OCI-M2 (cell line): ENCODE results near the gene RPGRIP1.
"Not testable (repeated sequence)": the region's sequence is repeated elsewhere in the genome, so short reads cannot be mapped to it uniquely, and the experiment has no call there.

Experiments used
- DNase-seq: peaks from one replicate; lab custom pipeline; 2025; ENCODE audit not compliant: unreplicated experiment; lab: John Stamatoyannopoulos, UW

RPGRIP1 gene

GRCh38 chr14:21258005-21258888, 21.6 kb upstream of the RPGRIP1 start:
- DNase-seq = no peak

DNA sequence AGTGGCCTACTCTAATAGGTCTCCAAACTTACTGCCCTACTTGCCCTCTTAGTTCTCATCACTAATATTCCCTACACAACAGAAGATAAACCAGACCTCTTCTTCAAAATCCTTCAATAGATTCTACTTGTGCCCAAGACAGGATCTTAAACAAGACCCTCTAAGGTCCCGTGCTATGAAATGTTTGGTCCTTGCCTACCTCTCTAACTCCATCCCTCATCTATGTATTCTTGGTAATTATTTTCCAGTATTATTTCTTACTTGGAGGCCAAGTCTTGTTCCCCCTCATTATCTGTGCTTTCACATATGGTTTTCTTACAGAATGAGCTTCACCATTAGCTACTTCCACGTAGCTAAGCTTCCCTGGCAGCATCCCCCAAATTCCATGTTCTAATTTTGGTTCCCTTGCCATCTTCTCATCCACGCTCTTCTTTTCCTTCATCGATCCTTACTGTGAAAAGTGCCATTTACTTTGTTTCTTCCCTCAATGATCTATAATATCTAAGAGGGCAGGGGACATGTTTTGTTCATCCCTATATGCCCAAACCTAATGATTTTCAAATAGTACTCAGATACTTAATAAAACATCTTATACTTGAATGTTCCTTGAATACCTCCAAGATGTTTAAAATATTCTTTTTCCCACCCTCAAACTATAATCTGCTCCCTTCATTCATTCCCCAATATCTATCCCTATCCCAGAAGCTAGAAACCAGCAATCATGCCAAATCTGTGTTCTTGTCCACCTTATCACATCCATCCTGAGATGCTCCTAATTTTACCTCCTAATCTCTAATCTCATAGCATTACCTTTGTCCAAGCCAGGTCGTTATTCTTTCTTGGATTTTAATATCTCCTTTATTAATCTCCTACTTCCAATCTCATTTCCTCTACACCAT, 20.7 kb upstream of the RPGRIP1 start:
- no peak for DNase-seq

- no peak for DNase-seq
Measured at GRCh38 chr14:21261824-21262223, 18.1 kb upstream of the RPGRIP1 start.

DNA sequence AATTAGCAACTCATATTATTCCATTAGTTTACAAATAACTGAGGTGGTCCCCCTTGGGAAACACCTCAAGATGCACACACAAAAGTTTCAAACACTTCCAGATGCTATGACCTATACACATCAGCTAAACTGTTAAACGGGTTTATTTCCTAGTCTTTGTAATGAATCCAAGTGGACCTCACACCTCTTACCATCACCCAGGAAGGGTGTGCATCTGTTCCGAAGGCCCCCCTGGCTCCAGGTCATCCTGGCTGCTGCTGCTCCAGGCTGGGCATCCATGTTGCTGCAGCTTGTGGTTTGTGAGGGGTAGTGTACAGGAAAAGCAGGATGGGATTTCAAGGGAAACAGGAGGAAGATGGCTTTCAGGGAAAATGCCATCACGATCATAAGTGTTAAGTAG, 17.5 kb upstream of the RPGRIP1 start:
- DNase-seq = no peak

DNA sequence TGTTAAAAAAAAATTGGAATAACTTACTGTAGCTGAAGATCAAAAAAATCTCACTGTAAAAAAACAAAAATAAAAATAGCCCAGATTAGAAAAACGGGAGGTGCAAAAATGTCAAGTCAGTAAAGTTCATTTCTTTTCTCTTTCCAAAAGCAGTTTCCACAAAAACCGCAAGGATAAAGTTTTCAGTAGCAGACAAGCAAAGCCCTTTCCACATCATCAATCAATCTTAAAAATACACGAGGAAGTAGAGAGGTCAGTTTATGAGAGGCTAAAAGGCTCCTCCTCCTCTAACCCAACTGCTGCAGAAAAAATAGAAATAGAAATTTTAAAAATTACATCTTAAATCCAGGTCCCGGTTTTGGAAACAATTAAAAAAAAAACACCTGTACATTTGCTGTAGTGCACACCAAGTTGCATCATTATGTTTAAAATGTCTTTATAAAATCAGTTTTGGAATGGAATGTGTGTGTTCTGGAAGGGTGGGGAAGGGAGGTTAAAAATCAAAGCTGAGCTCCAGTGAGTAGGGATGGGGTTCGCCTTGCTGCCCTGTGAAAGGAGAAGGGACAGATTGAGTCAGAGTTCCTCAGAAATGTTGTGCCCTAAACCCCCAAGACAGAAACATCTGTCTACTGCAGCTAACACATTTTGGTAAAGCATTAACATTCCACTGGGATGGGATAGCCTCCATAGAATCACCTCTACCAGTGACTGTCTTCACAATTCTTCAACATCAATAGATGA, 16.4 kb upstream of the RPGRIP1 start:
- no peak for DNase-seq

- DNase-seq = no peak
Measured at GRCh38 chr14:21264025-21264801, 15.7 kb upstream of the RPGRIP1 start.

DNA sequence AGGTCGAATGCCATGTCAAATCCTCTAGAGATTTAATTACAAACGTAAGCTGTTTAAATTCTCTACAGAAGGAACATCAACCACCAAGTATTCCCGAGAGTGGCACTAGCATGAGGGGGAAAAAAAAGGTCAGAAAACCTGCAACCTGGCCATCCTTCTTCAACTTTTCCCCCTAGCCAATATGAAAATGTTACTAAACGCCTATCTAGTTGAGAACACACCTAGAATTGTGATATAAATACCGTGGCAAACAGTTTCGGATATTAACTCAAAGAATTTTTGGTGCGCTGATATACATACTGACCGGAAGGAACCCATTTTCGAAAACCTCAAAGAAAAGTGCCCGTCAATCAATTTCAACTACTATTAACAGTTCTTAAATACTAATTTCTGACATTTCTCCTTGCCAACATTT, 12.4 kb upstream of the RPGRIP1 start:
- DNase-seq = no peak

- no peak for DNase-seq
Measured at GRCh38 chr14:21267886-21268616, 11.8 kb upstream of the RPGRIP1 start.

GRCh38 chr14:21268617-21269251, 11.1 kb upstream of the RPGRIP1 start:
- DNase-seq = no peak

- DNase-seq = peak; percentile 99
Measured at GRCh38 chr14:21269252-21270046, 10.4 kb upstream of the RPGRIP1 start, which contains the start of gene HNRNPC. TSS of gene HNRNPC (minus strand) at chr14:21269442. CDS start at chr14:21234193, 35,249 bp downstream.

DNA sequence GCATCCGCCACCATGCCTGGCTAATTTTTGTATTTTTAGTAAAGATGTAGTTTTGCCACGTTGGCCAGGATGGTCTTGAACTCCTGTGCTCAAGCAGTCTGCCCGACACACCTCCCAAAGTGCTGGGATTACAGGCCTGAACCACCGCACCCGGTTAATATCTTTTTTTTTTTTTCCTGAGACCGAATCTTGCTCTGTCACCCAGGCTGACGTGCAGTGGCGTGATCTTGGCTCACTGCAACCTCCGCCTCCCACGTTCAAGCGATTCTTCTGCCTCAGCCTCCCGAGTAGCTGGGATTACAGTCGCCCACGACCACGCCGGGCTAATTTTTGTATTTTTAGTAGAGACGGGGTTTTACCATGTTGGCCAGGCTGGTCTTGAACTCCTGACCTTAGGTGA, 7.2 kb upstream of the RPGRIP1 start:
- not testable (repeated sequence) for DNase-seq

DNA sequence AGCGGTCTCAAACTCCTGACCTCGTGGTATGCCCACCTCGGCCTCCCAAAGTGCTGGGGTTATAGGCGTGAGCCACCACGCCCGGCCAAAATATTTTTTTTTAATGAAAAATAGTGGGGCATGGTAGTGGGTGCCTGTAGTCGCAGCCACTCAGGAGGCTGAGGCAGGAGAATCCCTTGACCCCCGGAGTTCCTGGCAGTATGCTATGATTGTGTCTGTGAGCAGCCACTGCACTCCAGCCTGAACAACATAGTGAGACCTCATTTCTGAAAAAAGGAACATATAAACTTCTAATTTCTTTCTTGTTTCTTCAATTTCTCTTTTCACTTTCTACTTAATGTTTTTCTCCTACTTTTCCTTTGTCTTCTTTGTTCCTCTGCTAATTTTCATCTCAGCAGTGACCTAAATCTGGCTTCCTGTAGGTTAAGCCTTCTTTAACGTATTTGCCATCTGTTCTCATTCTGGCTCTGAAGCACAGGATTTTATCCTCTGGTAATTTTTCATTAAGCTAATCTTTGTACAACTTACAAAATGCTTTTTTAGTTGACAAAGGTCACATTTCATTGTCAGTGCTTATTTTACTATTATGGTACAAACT, 4.5 kb upstream of the RPGRIP1 start:
- no peak for DNase-seq

GRCh38 chr14:21278632-21279031, 1.3 kb upstream of the RPGRIP1 start:
- DNase-seq = no peak

DNA sequence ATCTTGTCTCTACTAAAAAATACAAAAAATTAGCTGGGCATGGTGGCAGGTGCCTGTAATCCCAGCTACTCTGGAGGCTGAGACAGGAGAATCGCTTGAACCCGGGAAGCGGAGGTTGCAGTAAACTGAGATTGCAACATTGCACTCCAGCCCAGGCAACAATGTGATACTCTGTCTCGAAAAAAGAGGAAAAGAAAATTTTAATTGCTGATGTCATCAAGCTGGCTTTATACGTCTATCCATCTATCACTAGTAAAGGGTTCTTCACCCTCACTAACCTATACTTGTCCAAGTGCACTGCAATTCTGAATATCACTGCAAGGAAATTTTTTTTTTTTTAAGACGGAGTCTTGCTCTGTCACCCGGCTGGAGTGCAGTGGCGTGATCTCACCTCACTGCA, 2.0 kb downstream of the RPGRIP1 start:
- not testable (repeated sequence) for DNase-seq

DNA sequence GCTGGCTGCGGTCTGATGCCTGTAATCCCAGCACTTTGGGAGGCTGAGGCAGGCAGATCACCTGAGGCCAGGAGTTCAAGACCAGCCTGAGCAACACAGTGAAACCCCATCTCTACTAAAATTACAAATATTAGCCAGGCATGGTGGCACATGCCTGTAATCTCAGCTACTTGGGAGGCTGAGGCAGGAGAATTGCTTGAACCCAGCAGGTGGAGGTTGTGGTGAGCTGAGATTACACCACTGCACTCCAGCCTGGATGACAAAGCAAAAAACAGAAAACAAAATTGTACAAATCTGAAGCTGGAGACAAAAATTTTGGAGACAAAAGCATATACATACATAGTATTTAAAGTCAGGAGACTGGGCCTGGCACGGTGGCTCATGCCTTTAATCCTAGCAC, 6.6 kb downstream of the RPGRIP1 start:
- not testable (repeated sequence) for DNase-seq

DNA sequence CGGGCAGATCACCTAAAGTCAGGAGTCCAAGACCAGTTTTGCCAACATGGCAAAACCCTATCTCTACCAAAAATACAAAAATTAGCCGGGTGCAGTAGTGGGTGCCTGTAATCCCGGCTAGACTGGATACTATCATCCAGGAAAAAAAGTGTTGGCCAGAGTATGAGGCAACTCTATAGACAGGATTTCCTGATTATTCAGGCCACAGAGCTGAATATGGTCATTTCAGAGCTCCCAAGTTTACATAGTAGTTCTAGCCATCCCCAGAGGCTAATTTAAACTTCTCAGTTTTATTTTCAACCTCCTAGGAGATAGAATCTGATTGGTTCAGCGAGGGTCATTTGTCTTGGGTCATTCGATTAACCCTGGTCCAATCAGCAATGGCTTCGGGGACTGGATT, 7.3 kb downstream of the RPGRIP1 start:
- no peak for DNase-seq

- DNase-seq = not testable (repeated sequence)
Measured at GRCh38 chr14:21294026-21294425, 14.1 kb downstream of the RPGRIP1 start.

- no peak for DNase-seq
Measured at GRCh38 chr14:21298358-21298757, 18.5 kb downstream of the RPGRIP1 start.
